ENCODE data around the gene ANKRD12.
A peak's percentile ranks its signal among the peaks of the same experiment; 100 is the strongest.

Gene ANKRD12

GRCh38 chr18:9096685-9097084, 39.9 kb upstream of the ANKRD12 start:
- H3K4me1 ChIP-seq (ENCODE audit: control insufficient read depth, insufficient read depth, low read length) = peaks cover 7% of the 10 kb centered on the region
- no peak overlapping the region for H3K9ac ChIP-seq (ENCODE audit: low read depth, low read length)
- H3K36me3 ChIP-seq (ENCODE audit: control insufficient read depth, insufficient read depth, low read length) = no peaks in the 10 kb centered on the region
- no peak overlapping the region for H3K4me3 ChIP-seq (ENCODE audit: low read depth, low read length)
- H3K9me3 ChIP-seq (ENCODE audit: control insufficient read depth, insufficient read depth, low read length) = no peaks in the 10 kb centered on the region
- H3K27me3 ChIP-seq (ENCODE audit: control insufficient read depth, insufficient read depth, low read length) = no peaks in the 10 kb centered on the region

GRCh38 chr18:9097349-9097748, 39.2 kb upstream of the ANKRD12 start:
- Histone ChIP-seq H3K9ac (ENCODE audit: low read depth, low read length) (no peak overlapping the region), H3K27me3 (ENCODE audit: control insufficient read depth, insufficient read depth, low read length) (no peaks in the 10 kb centered on the region), H3K9me3 (ENCODE audit: control insufficient read depth, insufficient read depth, low read length) (no peaks in the 10 kb centered on the region), H3K4me3 (ENCODE audit: low read depth, low read length) (no peak overlapping the region), H3K4me1 (ENCODE audit: control insufficient read depth, insufficient read depth, low read length) (peaks cover 7% of the 10 kb centered on the region), H3K36me3 (ENCODE audit: control insufficient read depth, insufficient read depth, low read length) (no peaks in the 10 kb centered on the region)

GRCh38 chr18:9100796-9101195, 35.8 kb upstream of the ANKRD12 start:
- Histone ChIP-seq H3K9me3 (ENCODE audit: control insufficient read depth, insufficient read depth, low read length) (no peaks in the 10 kb centered on the region), H3K27me3 (ENCODE audit: control insufficient read depth, insufficient read depth, low read length) (no peaks in the 10 kb centered on the region), H3K9ac (ENCODE audit: low read depth, low read length) (no peak overlapping the region), H3K36me3 (ENCODE audit: control insufficient read depth, insufficient read depth, low read length) (no peaks in the 10 kb centered on the region), H3K4me3 (ENCODE audit: low read depth, low read length) (no peak overlapping the region), H3K4me1 (ENCODE audit: control insufficient read depth, insufficient read depth, low read length) (peaks cover 11% of the 10 kb centered on the region)

- Histone ChIP-seq H3K9ac (ENCODE audit: low read depth, low read length) (peak overlapping the region; percentile 18), H3K4me1 (ENCODE audit: control insufficient read depth, insufficient read depth, low read length) (peaks cover 17% of the 10 kb centered on the region), H3K36me3 (ENCODE audit: control insufficient read depth, insufficient read depth, low read length) (no peaks in the 10 kb centered on the region)
Observed at GRCh38 chr18:9101730-9102507, 34.7 kb upstream of the ANKRD12 start.

GRCh38 chr18:9102508-9103375, 33.8 kb upstream of the ANKRD12 start, which contains the start of gene NDUFV2:
Gene NDUFV2, plus strand, starts transcription at chr18:9102699. Its CDS starts 45 bp downstream, at chr18:9102744.
- Histone ChIP-seq H3K36me3 (ENCODE audit: control insufficient read depth, insufficient read depth, low read length) (no peaks in the 10 kb centered on the region), H3K9me3 (ENCODE audit: control insufficient read depth, insufficient read depth, low read length) (no peaks in the 10 kb centered on the region), H3K27me3 (ENCODE audit: control insufficient read depth, insufficient read depth, low read length) (no peaks in the 10 kb centered on the region), H3K9ac (ENCODE audit: low read depth, low read length) (peak within 1 kb of the TSS; percentile 91), H3K4me3 (ENCODE audit: low read depth, low read length) (peak within 1 kb of the TSS; percentile 89), H3K4me1 (ENCODE audit: control insufficient read depth, insufficient read depth, low read length) (peaks cover 15% of the 10 kb centered on the region)

More at GRCh38 chr18:9101730-9102507, 34.7 kb upstream of the ANKRD12 start:
- Histone ChIP-seq H3K9me3 (ENCODE audit: control insufficient read depth, insufficient read depth, low read length) (no peaks in the 10 kb centered on the region), H3K4me3 (ENCODE audit: low read depth, low read length) (peak overlapping the region; percentile 73), H3K27me3 (ENCODE audit: control insufficient read depth, insufficient read depth, low read length) (no peaks in the 10 kb centered on the region)

GRCh38 chr18:9103376-9103873, 33.2 kb upstream of the ANKRD12 start:
- peak overlapping the region; percentile 89 for H3K4me3 ChIP-seq (ENCODE audit: low read depth, low read length)
- no peaks in the 10 kb centered on the region for H3K27me3 ChIP-seq (ENCODE audit: control insufficient read depth, insufficient read depth, low read length)
- no peaks in the 10 kb centered on the region for H3K9me3 ChIP-seq (ENCODE audit: control insufficient read depth, insufficient read depth, low read length)
- H3K4me1 ChIP-seq (ENCODE audit: control insufficient read depth, insufficient read depth, low read length) = peaks cover 19% of the 10 kb centered on the region
- peak overlapping the region; percentile 91 for H3K9ac ChIP-seq (ENCODE audit: low read depth, low read length)
- no peaks in the 10 kb centered on the region for H3K36me3 ChIP-seq (ENCODE audit: control insufficient read depth, insufficient read depth, low read length)

- no peaks in the 10 kb centered on the region for H3K36me3 ChIP-seq (ENCODE audit: control insufficient read depth, insufficient read depth, low read length)
- no peak overlapping the region for H3K9ac ChIP-seq (ENCODE audit: low read depth, low read length)
- no peaks in the 10 kb centered on the region for H3K27me3 ChIP-seq (ENCODE audit: control insufficient read depth, insufficient read depth, low read length)
- H3K4me3 ChIP-seq (ENCODE audit: low read depth, low read length) = peak overlapping the region; percentile 89
- no peaks in the 10 kb centered on the region for H3K9me3 ChIP-seq (ENCODE audit: control insufficient read depth, insufficient read depth, low read length)
- H3K4me1 ChIP-seq (ENCODE audit: control insufficient read depth, insufficient read depth, low read length) = peaks cover 24% of the 10 kb centered on the region
Observed at GRCh38 chr18:9104244-9104901, 32.2 kb upstream of the ANKRD12 start.

GRCh38 chr18:9105420-9105819, 31.2 kb upstream of the ANKRD12 start:
- Histone ChIP-seq H3K4me1 (ENCODE audit: control insufficient read depth, insufficient read depth, low read length) (peaks cover 24% of the 10 kb centered on the region), H3K27me3 (ENCODE audit: control insufficient read depth, insufficient read depth, low read length) (no peaks in the 10 kb centered on the region)

GRCh38 chr18:9106094-9106493, 30.5 kb upstream of the ANKRD12 start:
- H3K9me3 ChIP-seq (ENCODE audit: control insufficient read depth, insufficient read depth, low read length) = no peaks in the 10 kb centered on the region
- H3K36me3 ChIP-seq (ENCODE audit: control insufficient read depth, insufficient read depth, low read length) = no peaks in the 10 kb centered on the region
- H3K27me3 ChIP-seq (ENCODE audit: control insufficient read depth, insufficient read depth, low read length) = no peaks in the 10 kb centered on the region
- no peak overlapping the region for H3K9ac ChIP-seq (ENCODE audit: low read depth, low read length)
- H3K4me1 ChIP-seq (ENCODE audit: control insufficient read depth, insufficient read depth, low read length) = peaks cover 24% of the 10 kb centered on the region
- H3K4me3 ChIP-seq (ENCODE audit: low read depth, low read length) = peak overlapping the region; percentile 89

More at GRCh38 chr18:9105420-9105819, 31.2 kb upstream of the ANKRD12 start:
- H3K9me3 ChIP-seq (ENCODE audit: control insufficient read depth, insufficient read depth, low read length) = no peaks in the 10 kb centered on the region
- H3K36me3 ChIP-seq (ENCODE audit: control insufficient read depth, insufficient read depth, low read length) = no peaks in the 10 kb centered on the region
- H3K9ac ChIP-seq (ENCODE audit: low read depth, low read length) = no peak overlapping the region
- peak overlapping the region; percentile 89 for H3K4me3 ChIP-seq (ENCODE audit: low read depth, low read length)

GRCh38 chr18:9106800-9107584, 29.6 kb upstream of the ANKRD12 start:
- peaks cover 24% of the 10 kb centered on the region for H3K4me1 ChIP-seq (ENCODE audit: control insufficient read depth, insufficient read depth, low read length)
- no peaks in the 10 kb centered on the region for H3K36me3 ChIP-seq (ENCODE audit: control insufficient read depth, insufficient read depth, low read length)
- no peaks in the 10 kb centered on the region for H3K27me3 ChIP-seq (ENCODE audit: control insufficient read depth, insufficient read depth, low read length)
- no peak overlapping the region for H3K4me3 ChIP-seq (ENCODE audit: low read depth, low read length)
- H3K9me3 ChIP-seq (ENCODE audit: control insufficient read depth, insufficient read depth, low read length) = no peaks in the 10 kb centered on the region
- H3K9ac ChIP-seq (ENCODE audit: low read depth, low read length) = no peak overlapping the region

- H3K27me3 ChIP-seq (ENCODE audit: control insufficient read depth, insufficient read depth, low read length) = no peaks in the 10 kb centered on the region
- H3K4me1 ChIP-seq (ENCODE audit: control insufficient read depth, insufficient read depth, low read length) = peaks cover 30% of the 10 kb centered on the region
- H3K9ac ChIP-seq (ENCODE audit: low read depth, low read length) = no peak overlapping the region
- H3K36me3 ChIP-seq (ENCODE audit: control insufficient read depth, insufficient read depth, low read length) = no peaks in the 10 kb centered on the region
- H3K9me3 ChIP-seq (ENCODE audit: control insufficient read depth, insufficient read depth, low read length) = no peaks in the 10 kb centered on the region
- no peak overlapping the region for H3K4me3 ChIP-seq (ENCODE audit: low read depth, low read length)
Observed at GRCh38 chr18:9108911-9109310, 27.7 kb upstream of the ANKRD12 start.
